Retina (tissue), 1 donor: Measurements from ENCODE around the gene TNRC6C.

ENCODE experiments used
- DNase-seq: peaks from one replicate; pipeline ENCODE4 v3.0.0-alpha.2; 2016

Gene TNRC6C

DNA sequence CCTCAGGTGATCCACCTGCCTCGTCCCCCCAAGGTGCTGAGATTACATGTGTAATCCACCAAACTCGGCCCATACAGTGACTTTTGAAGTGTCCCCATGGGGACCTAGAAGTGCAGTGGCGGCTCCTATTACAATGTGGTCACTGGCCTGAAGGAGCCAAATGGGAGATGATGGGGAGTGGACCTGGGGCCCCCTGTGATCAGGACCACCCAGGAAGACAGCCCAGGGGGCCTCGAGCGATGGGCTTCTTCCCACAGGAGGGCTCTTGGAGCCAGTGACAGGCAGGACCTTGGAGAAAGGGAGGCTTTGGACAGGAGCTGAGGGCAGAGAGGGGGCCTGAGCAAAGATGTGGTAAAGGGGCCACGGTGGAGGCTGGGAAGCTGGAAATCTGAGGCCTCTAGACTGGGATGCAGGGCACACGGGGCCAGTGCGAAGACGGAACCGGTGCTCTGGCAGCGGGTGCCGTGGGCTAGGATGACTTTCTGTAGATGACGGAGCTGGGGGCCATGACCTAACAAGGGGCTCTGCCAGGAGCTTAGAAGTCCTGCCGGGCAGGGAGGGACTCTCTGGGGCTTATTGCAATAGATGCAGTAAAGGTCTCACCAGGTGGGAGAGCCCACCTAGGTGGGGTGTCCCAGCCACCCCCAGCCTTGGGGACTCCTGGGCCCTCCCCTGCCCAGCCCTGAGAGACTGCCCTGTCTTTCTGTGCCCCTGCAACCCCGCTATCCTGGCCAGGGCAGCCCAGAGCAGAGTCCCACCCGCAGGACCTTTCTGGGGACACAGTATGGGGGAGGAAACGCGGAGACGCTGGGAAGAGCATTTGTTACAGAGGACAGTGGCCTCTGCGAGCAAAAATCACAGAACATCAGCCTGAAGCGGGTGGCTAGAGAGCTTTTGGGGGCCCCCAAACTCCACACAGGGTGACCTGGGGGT lies 185.0 kb downstream of the TNRC6C start:
- DNase-seq = no peak

DNA sequence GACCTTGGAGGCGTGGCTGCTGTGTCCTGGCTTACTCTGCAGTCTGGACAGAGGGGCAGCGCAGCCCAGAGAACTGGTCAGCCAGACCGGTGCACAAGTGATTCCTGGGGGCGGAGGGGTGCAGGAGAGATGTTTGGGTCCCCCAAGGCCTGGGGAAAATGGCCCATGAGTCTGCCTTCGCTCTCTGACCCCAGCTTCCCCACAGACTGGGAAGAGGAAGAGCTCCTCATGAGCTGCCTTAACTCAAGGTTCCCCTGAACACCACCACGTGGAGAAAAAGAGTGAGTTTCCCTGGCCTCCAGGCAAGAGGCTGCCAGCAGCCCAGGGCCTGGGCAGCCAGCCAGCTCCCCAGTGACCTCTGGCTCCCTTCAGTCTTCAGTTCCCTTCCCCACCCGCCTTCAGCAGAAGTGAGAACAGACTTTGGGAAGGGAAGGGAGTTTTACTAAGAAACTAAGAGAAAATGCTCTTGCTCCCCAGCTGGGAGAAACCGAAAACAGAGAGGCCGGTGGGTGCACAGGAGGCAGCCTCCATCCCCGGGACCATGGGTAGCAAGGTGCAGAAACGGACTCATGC lies 185.7 kb downstream of the TNRC6C start:
- DNase-seq = no peak

GRCh38 chr17:78144736-78145641 lies 186.5 kb downstream of the TNRC6C start:
- no peak for DNase-seq

DNA sequence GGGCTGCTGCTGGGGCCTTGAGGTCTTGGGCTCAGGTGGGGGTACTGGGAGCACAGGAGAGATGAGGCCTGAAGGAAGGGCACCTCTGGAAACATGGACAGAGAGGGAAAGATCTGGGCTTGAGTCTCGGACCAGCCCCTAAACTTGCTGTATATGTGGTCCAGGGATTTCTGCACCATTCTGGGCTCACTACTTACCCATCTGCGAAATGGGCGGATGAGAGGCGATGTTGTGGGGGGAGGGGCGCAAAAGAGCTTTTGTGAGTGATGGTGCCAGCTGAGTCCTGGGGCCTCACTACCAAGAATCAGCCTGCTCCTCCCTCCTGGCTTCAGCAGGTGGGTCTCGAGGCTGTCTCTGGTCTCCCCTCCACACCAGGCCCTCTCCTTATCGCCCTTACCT lies 188.0 kb downstream of the TNRC6C start:
- DNase-seq = no peak

- no peak for DNase-seq
Measured at GRCh38 chr17:78146881-78147280, 188.4 kb downstream of the TNRC6C start.

DNA sequence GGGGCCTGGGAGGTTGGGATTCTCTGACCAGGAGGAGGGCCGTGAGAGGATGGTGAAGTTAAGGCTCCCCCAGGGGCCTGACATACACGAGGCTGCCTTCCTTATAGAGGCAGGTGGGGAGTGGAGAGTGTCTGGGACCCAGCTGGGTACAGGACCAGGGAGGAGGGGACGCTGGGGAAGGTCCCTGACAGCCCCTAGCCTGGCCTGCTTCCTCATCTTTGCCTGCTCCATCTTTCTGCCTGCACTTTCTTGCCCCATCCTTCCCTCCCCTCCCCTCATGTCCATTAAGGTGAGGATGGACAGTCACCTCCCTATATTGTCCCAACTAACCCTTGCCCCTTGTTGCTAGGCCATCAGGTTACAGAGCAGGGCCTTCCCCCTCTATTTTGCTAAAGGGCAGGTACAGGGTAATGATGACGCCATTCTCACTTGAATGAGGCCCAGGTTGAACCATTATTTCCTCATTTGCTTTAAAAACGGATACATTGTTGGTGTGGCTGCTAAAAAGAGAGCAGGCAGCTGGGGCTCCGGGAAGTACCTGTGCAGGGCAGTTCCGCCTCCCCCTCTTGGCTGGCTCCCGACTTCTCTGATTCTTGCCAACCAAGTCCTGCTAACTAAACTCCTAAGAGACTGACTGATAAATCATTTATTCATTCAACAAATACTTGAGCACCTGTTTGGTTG lies 189.0 kb downstream of the TNRC6C start:
- DNase-seq = no peak

GRCh38 chr17:78148286-78149016 lies 189.9 kb downstream of the TNRC6C start:
- no peak for DNase-seq

GRCh38 chr17:78151514-78152008 lies 193.1 kb downstream of the TNRC6C start:
- DNase-seq = no peak

DNA sequence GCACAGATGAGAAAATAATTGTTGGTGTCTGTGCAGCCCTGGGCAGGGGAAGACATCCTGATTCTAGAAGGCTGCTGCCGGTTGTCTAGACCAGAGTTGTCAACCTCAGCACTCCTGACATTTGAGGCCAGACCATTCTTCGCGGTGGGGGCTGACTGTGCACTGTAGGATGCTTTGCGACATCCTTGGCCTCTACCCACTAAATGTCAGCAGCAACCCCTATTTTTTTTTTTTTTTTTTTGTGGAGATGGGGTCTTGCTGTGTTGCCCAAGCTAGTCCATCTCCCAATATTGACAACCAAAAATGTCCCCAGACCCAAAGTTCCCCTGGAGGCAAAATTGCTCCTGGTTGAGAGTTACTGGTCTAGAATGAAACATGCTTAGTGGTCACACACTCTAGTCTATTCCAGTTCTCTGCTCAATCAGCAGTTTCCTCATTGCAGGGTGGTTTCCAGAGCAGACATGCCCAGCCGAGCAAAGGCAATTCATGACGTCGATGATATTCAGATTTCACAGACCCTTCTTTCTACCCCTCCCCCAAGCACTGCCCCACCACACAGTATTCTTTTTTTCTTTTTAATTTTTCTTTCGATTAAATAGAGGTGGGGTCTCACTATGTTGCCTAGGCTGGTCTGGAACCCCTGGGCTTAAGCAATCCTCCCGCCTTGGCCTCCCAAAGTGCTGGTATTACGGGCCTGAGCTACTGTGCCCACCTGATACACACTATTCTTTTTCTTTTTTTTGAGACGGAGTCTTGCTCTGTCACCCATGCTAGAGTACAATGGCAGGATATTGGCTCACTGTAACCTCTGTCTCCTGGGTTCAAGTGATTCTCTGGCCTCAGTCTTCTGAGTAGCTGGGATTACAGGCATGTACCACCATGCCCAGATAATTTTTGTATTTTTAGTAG lies 196.7 kb downstream of the TNRC6C start:
- no peak for DNase-seq
